HG02759 (cell line): Measurements from ENCODE around the gene ZFHX3.

ENCODE experiments used
- ATAC-seq: cut with Tn5 transposase; IDR thresholded peaks from one replicate; pipeline ENCODE4 v1.9.1; 2021; ENCODE audit warnings: mild to moderate bottlenecking, moderate library complexity; ENCODE audit not compliant: unreplicated experiment

ZFHX3 gene

DNA sequence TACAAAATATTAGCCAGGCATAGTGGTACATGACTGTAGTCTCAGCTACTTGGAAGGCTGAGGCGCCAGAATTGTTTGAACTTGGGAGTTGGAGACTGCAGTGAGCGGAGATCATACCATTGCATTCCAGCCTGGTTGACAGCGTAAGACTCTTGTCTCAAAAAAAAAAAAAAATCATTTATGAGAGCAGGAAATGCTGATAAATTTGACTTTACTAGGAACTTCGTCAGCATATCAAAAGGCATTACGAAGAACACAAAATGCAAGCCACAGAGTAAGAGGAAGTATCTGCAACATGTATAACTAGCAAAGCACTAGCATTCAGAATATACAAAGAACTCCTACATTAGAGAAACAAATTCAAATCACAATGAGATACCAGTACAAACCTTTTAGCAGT lies 279.3 kb downstream of the ZFHX3 start:
- ATAC-seq, result no peak

DNA sequence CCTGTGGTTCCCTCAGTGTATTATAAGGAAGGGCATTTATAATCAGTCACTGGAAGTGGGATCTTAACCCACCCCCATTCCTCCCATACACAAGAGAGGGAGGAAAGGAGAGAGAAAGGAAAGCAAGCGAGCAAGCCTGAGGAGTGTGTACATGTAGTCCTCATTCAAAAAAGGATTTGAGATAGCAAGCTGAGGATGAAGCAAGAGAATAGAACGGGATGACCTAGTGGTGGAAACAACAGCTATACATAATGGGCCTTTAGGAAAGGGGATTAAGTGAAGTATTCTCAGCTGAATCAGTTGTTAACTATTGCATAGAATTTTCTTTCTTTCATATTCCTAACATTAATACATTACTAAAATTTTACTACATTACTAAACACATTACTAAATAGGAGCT lies 281.4 kb downstream of the ZFHX3 start:
- no peak for ATAC-seq

DNA sequence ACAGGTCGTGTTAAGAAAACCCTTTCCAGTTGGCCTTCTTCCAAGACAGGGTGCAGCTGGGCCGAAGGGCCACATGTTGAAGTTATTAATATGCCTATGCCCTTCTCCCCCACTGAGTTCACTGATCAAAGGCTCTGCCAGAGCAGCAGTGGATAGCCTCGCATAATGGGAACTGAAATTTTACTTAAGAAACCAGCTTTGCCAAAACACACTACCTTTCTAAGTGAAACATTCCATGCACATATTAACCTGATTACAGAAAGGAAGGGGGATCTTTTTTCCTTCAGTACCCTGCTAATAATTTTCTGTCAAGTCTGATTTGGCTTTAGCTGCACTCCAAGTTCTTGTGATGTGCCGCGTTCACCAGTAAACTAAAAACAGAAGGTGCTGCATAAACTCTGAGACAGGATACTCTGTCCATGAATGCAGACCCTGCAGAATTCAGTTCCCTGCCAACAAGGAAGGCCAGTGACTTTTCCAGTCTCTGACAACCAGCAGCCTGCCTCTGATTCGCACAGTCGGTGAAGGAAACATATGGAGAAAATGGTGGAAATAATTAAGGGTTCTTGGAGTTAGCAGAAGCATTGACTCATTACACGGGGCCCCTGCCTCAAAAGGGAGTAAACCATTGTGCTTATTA lies 283.8 kb downstream of the ZFHX3 start:
- ATAC-seq, result no peak

DNA sequence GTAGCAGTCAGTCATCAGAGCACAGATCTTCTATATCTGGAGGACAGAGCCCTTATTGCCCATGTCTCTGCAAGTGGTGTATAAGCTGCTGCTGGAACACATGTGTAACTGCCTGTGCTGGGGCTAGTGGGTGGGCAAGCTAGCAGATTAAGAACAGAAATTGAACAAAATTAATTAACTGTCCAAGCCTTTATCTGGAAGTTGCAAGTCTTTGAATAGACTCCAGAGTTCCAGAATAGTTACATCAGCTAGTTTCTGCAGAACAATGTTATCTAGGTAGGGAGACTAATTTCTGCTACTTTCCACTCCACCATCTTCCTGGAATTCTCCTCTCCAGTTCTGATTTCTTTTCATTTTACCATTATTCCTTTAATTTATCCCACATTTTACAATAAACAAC lies 287.3 kb downstream of the ZFHX3 start:
- no peak for ATAC-seq

DNA sequence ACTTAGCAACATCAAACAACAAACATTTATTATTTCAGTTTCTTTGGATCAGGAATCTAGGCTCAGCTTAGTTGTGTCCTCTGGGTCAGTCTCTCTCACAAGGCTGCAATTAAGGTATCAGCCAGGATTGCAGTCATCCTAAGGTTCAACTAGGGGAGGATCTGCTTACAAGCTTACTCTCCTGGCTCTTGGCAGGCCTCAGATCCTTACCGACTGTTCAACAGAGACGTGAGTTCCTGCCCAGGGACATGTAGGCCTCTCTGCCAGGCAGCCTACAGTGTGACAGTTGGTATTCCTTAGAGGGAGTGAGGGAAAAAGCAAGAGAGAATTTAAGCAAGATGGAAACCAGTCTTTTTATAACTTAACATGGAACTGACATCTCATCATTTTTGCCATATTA lies 294.0 kb downstream of the ZFHX3 start:
- ATAC-seq, result no peak

DNA sequence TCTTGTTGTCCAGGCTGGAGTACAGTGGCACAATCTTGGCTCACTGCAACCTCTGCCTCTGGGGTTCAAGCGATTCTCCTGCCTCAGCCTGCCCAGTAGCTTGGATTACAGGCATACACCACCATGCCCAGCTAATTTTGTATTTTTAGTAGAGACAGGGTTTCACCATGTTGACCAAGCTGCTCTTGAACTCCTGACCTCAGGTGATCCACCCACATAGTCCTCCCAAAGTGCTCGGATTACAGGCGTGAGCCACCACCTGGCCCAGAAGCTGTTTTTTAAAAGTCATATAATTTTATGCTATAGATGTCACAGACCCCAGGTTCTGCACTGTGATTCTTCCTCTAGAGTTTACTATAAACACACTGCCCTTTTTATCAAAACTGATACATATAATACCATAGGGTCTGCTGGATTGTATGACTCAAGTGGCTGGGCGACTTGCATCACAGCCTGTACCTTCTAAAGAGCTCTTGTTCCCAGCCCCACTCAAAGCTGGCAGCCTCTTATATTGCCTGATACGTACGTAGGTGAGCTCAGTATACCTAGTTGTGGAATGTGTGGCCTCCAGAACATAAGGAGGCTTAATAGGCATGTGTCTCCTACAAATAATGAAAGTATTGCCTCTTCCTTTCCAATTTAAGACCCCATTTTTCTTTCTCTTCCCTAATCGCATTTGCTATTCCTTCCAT lies 295.8 kb downstream of the ZFHX3 start:
- ATAC-seq, result no peak

DNA sequence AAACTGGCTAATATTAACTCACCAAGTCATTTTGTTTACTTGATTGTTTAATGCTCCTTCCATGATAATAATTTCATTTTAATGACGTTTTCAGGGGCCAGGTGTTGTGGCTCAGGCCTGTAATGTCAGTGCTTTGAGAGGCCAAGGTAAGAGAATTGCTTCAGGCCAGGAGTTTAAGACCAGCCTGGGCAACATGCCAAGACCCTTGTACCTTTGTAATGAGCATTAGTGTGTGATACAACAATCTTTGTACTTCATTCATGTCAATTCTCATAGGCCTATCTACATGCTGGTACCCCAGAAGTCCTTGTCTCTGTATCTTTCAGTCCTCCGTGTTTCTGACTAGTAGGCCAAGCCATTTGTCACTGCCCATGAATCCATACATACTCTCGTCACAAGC lies 296.9 kb downstream of the ZFHX3 start:
- ATAC-seq, result no peak

DNA sequence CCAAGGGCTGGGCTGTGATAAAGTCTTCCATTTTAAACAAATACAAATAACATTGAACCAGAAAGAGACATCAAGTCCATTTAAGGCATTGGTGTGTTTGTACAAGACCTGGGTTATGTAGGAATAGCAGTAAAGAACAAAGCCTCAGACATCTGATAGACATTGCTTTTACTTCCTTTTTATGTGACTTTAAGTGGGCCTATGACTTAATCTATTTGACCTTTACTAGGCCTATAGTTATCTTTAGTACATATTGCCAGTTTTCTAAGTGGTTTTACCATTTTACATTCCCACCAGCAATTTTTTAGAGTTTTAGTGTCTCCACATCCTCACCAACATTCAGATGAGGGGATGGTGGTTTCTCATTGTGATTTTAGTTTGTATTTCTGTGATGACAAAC lies 298.8 kb downstream of the ZFHX3 start:
- ATAC-seq, result no peak

DNA sequence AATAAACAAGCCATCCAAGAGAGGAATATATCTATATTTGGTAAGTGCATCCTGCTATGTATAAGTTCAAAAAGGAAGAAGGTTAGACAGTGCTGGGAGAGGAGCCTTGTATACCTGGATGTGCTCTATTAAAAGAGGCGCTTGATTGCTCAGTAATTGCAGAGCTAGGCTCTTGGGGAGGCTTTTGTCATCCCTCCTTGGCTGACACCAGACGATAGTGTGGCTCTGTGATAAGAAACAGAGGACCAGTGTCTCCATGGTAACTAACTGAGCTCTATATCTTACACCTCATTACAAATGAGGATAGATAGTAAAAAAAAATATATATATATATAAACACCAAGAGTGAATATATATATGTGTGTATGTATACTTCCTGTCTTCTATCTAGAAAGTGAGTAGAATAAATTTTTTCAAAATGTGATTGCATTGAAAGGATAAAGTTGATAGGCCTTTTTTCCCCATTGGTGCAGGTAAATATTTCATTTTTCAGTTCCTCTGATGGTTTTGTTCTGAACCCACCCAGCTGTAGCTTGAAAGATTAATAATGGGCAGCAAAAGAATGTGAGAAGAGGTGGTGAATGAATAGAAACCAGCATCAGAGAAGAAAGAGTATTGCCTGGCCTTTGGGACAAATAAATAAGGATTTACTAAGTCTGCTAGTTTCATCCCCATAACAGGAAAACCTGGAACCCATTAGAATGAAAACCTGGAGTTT lies 303.7 kb downstream of the ZFHX3 start:
- ATAC-seq, result no peak

DNA sequence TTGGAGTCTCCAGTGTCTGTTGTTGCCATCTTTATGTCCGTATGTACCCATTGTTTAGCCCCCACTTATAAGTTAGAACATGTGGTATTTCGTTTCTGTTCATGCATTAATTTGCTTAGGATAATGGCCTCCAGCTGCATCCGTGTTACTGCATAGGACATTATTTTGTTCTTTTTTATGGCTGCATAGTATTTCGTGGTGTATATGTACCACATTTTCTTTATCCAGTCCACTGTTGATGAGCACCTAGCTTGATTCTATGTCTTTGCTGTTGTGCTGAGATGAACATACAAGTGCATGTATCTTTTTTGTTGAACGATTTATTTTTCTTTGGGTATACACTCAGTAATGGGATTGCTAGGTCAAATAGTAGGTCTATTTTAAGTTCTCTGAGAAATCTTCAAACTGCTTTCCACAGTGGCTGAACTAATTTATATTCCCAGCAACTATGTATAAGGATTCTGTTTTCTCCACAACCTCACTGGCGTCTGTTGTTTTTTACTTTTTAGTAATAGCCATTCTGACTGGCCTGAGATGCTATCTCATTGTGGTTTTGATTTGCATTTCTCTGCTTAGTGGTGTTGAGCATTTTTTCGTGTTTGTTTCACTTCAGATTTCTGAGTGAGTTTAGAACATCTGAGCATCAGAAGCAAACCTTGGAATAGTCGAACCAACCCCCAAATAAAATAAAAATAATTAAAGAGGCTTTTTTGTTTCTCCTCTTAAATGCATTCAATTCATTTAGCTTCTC lies 304.7 kb downstream of the ZFHX3 start:
- ATAC-seq, result peak; percentile 85

DNA sequence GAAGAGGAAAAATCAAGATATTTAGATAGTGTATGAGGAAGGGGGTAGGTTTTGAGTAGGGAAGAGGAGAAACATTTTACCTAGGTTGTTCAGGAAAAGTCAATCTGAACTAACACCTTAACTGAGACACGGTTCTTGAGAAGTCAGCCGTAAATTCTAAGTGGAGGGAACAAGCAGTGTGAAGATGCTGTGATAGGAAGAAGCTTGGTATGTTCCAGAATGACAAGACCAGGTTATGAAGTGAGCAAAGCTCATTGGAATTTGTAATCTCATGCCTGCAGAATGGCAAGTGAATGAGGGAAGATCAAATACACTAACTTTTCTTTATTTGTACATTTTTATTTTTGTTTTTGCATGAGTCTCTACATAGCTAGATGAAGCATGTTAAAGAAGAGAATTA lies 307.6 kb downstream of the ZFHX3 start:
- ATAC-seq, result no peak

DNA sequence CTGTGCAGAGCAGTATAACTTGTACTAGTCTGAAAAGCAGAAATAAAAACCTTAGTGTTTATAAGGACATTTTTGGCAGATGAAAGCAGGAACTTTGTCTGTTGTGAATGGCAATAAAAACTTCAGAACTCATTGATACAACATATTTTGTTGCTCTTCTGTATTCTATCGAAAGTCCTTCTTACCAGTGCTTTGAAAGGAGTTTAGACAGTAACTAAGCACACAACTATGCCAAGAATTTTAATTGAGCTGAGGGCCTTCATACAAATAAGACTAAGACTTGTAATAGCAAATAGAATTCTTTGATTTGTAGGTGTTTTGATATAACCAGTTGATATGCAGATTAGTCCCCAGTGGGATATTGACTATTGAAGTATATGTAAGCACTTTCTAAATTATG lies 308.4 kb downstream of the ZFHX3 start:
- no peak for ATAC-seq

DNA sequence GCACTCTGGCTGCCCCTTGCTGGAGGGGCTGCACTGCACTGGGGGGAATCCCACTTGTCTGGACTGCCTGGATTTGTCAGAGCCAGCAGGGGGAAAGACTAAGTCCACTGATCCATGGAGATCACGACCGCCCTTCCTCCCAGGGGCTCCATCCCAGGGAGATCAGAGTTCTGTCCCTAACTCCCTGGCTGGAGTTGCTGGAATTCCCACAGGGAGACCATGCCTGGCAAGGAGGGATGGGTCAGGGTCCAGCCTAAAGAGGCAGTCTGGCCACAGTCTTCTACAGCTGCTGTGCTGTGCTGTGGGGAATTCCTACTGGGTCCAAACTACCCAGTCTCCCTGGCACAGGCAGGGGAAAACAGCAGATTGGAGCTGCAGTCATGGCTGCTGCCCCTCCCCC lies 311.9 kb downstream of the ZFHX3 start:
- no peak for ATAC-seq
